Stimulated activated CD8-positive, alpha-beta memory T cell treated with anti-CD3 and anti-CD28 coated beads, Interleukin-12 subunit alpha, Interleukin-12 subunit beta, amount 100 ng/mL, for 1 hour (primary cell): Measurements from ENCODE around the gene ANO10.
"Not testable (repeated sequence)": the region's sequence is repeated elsewhere in the genome, so short reads cannot be mapped to it uniquely, and the experiment has no call there.

Source experiments
- DNase-seq: peaks from one replicate; pipeline ENCODE4 v3.0.0-alpha.2; 2020; ENCODE audit warnings: low read depth

ANO10 gene

DNA sequence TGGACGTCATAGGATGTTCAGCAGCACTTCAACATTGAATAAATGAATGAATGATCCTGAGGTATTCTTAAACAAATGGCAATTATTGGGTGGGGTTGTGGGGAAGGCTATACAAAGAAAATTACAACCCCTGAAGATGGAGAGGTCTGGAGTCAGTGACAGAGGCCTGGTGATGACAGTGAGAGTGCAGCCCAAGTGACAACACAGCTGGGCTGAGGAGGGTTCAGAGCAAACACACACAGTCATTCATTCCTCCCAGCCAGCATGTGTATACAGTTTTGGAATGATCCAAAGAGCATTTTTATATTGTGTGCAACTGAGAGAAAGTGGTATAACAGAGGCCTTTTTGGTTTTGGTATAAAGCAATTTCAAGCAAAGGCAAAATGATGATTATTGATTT, 148.1 kb downstream of the ANO10 start:
- no peak for DNase-seq

DNA sequence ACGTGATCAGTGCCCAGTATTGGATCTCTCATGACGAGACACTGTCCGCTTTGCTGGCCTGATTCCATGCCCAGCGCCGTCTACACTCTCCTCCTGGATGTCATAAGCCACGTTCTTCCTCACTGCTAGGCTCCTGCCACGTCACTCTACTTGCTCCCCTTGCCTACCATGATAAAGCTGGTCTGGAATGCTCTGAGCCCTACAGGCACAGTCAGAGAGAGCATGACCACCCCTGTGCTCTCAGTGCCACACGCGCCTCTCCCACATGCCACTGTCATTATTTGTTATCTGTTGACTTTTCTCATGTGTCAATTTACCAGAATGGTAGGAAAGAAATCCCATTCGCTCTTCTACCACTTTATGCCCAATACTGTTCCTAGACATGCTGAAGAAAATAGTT, 148.6 kb downstream of the ANO10 start:
- DNase-seq = no peak

DNA sequence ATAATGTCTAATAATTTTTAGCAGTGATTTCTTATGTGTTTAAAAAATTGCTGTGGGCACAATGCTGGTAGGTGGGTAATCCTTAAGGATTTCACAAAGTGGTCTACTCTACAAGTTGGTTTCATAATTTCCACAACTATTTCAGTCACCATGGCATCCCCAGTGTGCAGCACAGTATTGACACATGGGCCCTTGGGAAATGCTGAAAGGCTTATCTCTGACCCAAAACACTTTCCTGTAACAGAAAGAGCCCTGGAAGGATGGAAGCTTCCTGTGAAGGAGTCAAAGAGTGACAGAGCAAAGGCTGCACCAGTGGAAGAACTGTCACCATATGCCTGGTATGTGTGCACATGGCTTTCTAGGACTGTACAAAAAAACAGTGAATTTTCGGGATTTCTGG, 153.7 kb downstream of the ANO10 start:
- DNase-seq = no peak

DNA sequence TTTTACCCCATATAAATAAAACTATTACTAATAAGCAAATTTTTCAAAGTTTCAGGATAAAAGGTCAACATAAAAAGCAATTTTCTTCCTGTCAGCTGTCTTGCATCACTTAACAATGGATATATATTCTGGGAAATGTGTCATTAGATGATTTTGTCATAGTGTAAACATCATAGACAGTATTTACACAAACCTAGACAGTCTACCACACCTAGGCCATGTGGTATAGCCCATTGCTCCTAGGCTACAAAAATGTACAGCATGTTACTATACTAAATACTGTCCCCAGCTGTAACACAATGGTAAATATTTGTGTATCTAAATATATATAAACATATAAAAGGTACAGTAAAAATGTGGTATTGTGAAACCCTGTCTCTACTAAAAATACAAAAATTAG, 156.7 kb downstream of the ANO10 start:
- no peak for DNase-seq

DNA sequence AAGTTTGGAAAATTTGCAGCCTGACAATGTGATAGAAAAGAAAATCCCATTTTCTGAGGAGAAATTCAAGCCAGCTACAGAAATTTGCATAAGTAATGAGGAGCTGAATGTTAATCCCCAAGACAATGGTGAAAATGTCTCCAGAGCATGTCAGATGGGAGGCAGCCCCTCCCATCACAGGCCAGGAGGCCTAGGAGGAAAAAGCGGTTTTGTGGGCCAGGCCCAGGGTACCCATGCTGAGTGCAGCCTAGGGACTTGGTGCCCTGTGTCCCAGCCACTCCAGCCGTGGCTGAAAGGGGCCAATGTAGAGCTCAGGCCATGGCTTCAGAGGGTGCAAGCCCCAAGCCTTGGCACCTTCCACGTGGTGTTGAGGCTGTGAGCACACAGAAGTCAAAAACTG, 159.2 kb downstream of the ANO10 start:
- not testable (repeated sequence) for DNase-seq

DNA sequence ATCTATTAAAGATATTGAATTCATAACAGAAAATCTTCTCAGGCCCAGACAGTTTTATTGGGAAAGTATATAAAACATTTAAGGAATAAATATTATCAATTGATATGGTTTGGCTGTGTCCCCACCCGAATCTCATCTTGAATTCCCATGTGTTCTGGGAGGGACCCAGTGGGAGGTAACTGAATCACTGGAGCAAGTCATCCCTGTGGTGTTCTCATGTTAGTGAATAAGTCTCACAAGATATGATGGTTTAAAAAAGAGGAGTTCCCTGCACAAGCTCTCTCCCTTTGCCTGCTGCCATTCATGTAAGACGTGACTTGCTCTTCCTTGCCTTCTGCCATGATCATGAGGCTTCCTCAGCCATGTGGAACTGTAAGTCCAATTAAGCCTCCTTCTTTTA, 160.5 kb downstream of the ANO10 start:
- no peak for DNase-seq

DNA sequence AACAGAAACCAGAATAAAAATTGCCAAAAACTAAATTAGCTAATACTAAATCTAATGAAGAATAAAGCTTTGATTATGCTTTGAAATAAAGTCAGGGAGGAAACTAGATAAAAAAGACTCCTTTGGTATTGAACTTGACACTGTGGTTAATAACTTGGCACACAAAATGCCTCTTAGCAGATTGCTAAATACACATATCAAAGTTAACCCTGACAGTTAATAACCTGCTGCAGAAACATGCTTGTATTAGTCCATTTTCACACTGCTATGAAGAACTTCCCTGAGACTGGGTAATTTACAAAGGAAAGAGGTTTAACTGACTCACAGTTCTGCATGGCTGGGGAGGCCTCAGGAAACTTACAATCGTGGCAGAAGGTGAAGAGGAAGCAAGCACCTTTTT, 164.8 kb downstream of the ANO10 start:
- DNase-seq = not testable (repeated sequence)

DNA sequence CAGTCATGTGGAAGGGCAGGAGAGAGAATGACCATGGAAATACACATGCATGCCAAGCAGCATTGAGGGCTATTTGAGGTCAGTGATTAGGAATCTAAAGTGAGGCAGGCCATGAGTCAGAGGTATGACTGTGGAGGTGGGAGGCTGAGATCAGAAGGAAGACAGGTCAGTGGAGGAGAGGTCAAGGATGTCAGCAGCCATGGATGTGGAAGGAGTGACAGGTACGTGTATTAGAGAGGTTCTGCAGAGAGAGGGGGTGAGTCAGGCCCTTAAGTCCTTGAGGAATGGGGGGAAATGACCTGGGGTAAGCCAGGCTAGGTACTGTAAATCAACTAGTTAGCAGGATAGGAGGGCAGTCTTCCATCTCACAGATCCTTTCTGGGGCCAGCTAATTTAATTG, 166.6 kb downstream of the ANO10 start:
- DNase-seq = no peak

DNA sequence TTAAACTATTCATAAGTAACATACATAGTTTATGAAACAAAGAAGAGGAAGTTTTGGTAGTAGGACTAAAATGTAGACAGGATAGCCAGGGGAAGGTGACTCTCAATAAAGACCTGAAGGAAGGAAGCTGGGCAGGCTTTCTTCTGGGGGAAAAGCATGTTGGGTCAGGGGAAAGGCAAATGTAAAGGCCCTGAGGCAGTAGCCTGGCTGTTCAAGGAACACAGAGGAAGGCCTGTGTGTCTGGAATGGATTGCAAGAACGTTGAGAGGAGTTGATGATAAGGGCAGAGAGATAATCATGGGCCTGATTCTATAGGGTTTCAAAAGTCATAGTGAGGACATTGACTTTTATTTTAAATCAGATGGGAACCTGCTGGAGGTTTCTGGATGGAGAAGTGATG, 167.8 kb downstream of the ANO10 start:
- no peak for DNase-seq

DNA sequence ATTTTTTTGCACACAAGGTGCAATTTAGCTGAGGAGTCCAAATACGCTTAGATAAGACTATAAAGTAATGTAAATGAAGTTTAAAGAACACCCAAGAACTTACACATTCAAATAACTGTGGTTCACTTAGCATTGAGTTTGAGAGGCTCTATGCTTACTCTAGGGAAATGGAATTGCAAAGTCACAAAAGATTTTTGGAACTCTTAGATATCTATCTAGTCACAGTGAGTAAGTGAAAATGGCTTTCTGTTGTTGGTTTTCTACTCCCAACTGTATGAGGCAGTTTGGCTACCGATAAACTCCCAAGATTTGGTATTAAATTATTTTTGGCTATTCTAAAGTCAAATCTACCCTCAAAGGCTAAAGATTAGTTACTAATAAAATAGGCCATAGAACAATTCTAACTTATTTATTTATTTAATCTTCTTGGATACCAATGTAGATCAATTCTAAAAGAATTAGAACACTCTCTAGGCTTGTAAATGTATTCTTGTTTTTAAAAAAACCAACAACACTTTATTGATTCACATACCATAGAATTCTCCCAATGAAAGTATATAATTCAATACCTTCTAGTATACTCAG, 170.0 kb downstream of the ANO10 start:
- DNase-seq = no peak

DNA sequence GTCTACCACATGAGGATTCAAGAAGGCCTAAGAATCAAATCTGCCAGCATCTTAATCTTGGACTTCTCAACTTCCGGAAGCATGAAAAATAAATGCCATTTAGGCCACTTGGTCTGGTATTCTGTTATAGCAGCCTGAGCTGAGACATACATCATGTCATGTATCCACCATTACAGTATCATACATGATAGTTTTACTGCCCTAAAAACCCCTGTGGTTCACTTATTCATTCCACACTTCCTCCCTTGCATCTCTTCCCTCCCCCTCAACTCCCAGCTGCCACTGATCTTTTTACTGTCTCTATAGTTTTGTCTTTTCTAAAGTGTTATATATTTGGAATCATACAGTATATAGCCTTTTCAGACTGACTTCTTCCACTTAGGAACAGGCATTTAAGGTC, 173.7 kb downstream of the ANO10 start:
- DNase-seq = no peak

DNA sequence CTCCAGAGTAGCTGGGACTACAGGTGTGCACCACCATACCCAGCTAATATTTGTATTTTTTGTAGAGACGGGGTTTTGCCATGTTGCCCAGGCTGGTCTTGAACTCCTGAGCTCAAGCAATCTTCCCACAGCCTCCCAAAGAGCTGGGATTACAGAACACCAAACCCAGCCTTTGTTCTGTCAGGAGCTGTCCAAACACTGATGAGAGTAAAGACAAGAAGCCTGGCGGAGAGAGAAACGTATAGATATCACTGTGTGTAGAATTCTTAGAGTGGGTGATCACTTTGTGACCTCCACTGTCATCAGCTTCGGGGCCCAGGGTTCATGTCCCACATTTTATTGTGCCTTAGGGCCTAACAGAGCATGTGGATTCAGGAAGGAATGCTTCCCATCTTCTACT, 176.0 kb downstream of the ANO10 start:
- no peak for DNase-seq

DNA sequence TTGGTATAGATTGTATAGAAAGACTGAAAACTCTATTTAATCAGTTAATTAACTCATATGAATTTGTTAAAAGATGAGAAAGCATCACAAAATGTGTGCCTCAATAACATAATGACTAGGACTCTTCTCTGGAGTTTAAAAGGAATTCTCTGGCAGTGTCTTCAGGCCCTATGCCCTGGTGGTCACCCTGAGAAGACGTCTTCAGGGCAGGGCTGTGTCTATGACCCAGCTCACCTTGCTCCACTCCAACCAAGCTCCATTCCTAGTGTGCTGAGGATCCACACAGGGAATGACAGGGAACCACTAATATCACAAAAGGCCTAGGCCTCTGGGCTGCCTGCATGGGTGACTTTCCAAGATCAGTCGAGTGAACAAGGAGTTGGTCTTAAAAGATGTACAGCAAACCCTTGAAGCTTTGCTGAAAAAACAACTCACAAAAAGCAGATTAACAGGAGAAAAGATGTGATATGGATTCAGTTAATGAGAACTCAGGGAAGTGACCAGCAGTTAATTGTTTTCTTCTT, 178.9 kb downstream of the ANO10 start:
- DNase-seq = no peak

DNA sequence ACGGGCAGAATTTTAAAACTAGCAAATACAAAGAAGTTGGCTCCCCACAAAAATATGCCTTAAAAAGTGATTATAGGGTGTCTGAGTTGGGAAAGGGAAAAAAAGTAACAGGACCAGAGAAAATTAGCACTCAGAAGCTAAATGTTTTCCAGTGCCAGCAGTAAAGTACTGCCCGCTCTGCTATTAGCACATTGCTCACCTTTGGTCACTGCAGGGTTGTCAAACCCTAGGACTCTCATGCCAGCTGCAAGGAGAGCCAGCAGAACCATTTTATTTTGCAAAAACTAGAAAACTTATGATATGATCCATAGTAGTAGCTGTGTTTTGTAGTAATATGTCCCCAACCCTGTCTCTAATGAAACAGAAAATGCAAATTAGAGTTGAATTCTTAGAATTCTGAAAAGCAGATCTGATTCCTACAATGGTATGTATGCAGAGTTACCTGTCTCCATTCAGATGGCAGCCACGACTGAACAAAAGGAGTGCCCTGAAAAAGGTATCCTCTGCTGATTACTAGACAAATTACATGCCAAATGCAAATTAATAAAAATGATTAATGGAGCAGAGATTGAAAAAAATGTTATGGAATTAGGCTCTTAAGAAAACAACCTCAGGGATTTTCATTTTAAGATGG, 185.2 kb downstream of the ANO10 start:
- no peak for DNase-seq

DNA sequence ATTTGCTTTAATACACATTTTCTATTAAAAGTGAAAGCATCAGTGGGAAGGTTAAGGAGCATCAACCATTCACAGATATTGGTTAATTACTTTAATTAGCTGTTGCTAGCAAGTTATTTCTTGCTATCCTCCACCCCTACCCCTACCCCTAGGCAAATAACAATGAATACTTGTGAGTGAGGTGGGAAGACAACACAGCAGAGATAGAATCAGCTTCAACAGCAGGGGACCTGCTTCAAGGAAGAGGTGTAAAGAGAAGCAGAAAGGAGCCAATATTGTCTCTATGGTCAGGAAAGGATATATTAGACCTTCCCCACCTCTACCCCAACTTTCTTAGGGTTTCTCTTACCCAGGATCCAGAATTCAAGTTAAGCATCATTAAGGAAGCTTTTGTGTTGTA, 186.1 kb downstream of the ANO10 start:
- DNase-seq = no peak

DNA sequence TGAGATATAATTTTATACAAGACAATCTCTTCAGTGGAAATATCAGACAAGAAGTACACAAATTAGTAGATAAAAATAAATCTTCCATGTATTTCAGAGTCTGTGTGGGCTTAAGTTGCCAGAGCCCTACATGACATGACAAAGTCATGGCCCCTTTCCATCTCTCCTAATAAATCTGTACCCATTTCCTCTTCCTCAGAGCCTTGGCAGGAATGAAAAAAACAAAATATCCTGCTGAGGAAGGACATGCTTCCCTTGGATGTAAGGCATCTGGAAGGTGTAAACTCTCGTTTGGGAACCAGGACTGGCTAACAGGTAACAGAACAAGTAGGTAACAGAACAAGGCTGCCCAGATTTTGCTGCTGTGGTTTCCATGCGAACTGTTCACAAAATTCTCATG, 187.4 kb downstream of the ANO10 start:
- DNase-seq = no peak

DNA sequence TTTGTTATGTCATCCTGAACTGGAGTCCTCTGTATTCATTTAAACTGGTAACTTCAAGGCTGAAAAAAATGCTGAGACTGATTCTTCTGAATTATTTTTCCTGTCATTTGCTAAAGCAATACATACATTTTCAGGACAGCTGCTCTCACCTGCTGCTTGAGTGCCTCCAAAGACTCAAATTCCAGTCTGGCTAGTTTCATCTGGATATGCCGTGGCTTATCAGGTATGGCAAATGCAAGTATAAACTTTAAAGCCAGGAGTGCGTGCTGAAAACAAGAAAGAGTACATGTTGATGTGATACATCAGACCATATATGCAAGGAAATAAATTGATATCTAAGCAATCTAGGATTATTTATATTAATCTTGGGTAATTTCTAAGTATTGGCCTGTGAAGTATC, 189.3 kb downstream of the ANO10 start:
- DNase-seq = no peak

DNA sequence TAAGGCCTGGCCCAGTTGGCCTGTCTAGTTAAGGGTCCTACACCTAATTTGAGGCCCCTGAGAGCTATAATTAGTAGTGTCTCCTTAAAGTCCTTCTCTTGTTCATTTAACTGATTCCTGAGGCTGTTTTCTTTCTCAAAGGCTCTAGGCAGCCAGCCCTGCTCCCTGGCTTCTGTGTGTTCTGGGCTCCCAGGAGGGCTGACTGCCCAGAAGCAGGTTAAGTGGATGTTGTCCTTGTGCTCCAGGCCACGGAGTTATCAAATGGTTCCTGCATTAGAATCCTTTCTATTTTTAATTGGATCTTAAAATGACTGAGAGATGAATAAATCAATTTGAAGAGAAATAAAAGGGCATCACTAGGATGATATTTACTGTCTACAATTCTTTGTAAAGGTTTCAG, 195.4 kb downstream of the ANO10 start:
- no peak for DNase-seq

DNA sequence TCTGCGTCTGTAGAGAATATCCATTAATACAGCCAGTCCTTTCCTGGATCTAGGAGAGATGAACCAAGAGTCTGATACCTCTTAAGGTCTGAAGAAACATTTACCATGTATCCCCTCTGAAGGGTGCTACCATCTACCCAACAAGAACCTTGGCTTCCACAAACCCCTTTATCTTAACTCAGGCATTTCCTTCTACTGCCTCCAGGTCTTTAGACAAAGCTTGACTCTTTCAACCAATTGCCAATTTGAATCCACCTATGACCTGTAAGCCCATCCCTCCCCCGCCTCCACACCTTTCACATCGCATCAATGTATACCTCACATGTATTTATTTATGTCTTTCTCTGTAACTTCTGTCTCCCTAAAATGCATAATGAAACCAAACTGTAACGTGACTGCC, 196.0 kb downstream of the ANO10 start:
- DNase-seq = no peak

DNA sequence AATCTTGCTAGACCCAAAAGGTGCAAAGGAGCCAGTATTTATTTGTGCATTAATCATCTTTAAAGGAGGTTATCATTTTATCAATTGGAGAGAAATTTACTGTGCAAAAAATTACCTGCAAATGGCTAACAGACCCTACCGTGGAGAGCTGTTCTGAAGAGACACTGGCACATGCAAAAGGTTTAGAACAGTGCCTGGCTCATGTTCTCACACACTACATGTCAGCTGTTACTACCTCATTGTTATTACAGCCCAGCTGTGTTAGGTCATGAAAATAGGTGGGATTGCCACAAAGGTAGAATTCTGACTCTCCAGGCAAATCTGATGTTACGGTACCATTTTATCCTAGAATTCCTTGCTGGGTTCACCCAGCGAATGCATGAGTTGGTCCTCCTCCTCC, 198.2 kb downstream of the ANO10 start:
- DNase-seq = no peak

DNA sequence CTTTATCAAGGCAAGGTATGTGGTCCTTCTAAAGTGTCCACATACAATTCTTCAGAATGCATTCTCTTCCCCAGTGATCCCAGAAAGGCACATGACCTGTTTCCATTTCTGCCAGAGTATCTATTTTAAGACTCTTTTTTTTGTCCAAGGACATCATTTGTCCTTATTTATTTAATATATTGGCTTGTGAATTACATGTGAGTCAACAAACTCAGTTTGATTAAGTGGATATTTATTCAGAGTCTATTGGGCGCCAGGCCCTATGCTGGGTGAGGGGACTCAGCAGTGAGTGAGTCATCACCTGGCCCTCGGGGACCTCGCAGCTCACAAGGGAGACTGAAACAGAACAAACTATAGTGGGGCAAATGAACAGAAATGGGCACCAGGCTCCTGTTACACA, 198.7 kb downstream of the ANO10 start:
- DNase-seq = no peak

DNA sequence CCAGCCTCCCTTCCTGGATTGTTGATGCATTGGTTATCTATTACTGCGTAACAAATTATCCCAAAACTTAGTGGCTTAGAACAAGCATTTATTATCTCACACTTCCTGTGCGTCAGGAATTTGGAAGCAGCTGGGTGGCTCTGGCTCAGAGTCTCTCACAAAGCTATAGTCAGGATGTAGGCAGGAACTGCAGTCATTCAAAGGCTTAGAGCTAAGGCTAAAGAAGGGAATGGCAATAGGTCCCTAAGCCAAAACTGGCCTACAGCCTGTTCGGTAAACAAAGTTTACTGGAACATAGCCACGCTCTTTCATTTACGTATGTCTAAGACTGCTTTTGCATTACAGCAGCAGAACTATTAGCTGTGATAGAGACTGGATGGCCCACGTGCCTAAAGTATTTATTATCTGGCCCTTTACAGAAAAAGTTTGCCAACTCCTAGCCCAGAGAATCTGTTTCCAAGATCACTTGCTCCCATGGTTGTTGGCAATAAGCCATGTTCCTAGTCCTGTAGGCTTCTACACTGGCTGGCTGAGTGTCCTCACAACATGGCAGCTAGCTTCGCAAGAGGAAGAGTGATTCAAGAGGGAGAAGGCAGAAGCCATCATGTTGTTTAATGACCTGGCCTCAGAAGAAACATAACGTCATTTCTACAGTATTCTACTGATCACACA, 203.1 kb downstream of the ANO10 start:
- no peak for DNase-seq

DNA sequence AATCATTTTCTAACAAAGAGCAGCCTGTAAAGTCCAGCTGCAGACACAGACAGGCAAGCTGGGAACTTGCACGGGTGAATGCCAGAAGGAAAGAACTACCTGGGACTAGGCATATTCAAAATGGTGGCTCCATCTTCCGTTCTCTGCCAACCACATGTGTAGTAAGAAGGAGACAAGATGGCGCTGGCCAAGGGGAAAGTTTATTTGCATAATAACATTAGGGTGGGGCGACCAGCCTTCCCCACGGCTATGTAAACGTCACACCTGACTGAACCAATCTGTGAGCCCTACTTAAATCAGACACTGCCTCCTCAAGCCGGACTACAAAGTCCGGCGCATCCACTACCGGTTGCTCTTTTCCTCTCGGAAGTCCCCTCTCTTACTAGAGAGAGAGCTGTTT, 204.7 kb downstream of the ANO10 start:
- no peak for DNase-seq

DNA sequence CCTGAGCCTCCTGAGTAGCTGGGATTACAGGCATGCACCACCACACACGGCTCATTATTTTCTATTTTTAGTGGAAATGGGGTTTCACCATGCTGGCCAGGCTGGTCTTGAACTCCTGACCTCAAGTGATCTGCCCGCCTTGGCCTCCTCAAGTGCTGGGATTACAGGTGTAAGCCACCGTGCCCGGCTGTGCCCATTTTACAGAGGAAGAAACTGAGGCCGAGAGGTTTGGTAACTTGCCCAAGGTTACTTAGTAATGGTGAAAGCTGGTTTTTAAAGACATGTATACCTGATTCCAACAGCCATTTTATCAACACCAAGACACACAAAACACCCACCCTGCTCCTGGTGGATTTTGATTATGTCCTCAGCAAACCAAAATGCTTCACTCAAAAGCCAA, 206.7 kb downstream of the ANO10 start:
- no peak for DNase-seq
